Activated CD4-positive, alpha-beta T cell treated with anti-CD3 and anti-CD28 coated beads, Interleukin-2, Interleukin-4, amounts not matched to agents 100 ng/mL and 50 ng/mL, durations not matched to agents 16 hours and 8 hours (primary cell): ENCODE results near the gene MRPL20.
"Not testable (repeated sequence)": the region's sequence is repeated elsewhere in the genome, so short reads cannot be mapped to it uniquely, and the experiment has no call there.

Source experiments
- DNase-seq: peaks from one replicate; pipeline ENCODE4 v3.0.0-alpha.2; 2020; ENCODE audit warnings: low spot score

MRPL20 gene

GRCh38 chr1:1406821-1407635 is at the start of gene MRPL20:
Gene MRPL20 (minus strand): TSS chr1:1407293. CDS start chr1:1407217, 76 bp downstream.
- peak; percentile 97 for DNase-seq

- DNase-seq, result not testable (repeated sequence)
Measured at GRCh38 chr1:1456683-1457255, 49.7 kb upstream of the MRPL20 start.

DNA sequence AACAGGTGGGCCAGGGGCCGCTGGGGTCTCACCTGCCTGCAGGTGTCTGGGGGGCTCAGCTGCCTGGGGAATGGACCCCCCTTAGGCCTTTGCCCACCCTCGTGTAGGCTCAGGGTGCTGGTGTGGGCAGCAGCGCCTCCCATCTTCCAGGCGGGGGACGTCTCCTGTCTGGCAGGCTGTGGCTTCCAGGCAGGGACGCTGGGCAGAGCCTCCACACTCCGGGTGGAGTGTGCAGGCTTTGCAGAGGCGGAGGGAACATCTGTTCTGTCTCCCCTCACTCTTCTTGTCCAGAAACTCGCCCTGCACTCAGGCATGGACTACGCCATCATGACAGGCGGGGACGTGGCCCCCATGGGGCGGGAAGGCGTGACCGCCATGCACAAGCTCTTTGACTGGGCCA is 48.8 kb upstream of the MRPL20 start:
- not testable (repeated sequence) for DNase-seq

- no peak for DNase-seq
Measured at GRCh38 chr1:1455366-1455884, 48.3 kb upstream of the MRPL20 start.

- DNase-seq, result not testable (repeated sequence)
Measured at GRCh38 chr1:1454286-1455056, 47.4 kb upstream of the MRPL20 start.

DNA sequence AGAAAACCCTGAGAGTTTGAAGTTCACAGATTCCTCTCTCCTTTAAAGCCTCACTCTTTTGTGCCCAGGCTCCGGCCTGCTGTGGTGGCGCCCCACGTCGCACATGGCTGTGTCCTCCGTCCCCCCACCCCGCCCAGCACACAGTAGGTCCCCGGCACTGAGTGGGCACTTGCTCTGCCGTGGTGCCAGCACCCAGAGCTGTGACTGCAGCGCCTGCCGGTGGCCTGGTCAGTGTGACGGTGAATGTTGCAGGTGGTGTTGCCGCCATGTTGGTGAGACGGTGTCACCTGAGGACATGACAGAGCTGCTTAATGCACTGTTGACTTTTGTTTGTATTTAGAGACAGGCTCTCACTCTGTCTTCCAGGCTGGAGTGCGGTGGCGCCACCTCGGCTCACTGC is 45.8 kb upstream of the MRPL20 start:
- DNase-seq, result no peak

DNA sequence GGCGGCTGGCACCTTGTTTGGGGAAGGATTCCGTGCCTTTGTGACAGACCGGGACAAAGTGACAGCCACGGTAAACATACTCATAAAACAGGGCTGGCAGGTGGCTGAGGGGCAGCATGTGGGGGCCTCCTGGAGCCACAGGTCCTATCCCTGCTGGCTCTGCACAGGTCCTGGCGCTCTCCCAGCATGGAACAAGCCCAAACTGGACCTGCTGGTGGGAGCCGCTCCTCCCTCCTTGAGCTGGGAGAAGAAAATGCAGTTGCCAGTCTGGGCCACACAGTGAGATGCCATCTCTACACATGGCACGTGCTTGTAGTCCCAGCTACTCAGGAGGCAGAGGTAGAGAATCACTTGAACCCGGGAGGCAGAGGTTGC is 45.3 kb upstream of the MRPL20 start:
- not testable (repeated sequence) for DNase-seq

DNA sequence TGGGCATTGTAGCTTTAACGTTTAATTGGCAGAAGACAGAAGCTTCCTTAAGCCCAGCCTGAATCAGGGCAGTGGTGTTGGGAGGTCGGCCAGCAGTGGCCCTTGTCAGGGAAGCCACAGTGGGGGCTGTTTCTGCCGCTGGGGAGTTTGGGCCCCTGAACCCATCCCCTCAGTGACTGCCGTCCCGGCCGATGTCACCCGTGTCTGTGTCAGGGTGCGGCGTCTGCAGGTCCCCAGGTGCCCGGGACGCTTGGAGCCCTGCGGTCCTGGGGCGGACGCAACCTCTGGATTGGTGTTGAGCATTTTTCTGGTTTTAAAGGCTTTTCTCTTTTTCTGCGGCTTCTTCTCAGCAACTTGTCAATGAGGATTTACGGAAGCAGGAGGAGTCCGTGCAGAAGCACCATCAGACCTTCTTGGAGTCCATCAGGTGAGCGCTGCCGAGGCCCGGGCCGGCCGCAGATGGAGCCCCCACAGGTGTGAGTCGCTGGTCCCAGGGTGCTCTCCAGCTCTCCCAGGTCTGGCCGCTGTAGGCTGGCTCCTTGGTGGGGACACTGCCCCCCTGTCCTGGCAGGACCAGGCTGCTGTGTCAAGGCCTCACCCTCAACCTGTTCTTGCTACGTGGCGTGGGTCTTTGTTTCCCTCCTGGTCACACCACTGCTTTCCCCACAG is 44.7 kb upstream of the MRPL20 start:
- no peak for DNase-seq

DNA sequence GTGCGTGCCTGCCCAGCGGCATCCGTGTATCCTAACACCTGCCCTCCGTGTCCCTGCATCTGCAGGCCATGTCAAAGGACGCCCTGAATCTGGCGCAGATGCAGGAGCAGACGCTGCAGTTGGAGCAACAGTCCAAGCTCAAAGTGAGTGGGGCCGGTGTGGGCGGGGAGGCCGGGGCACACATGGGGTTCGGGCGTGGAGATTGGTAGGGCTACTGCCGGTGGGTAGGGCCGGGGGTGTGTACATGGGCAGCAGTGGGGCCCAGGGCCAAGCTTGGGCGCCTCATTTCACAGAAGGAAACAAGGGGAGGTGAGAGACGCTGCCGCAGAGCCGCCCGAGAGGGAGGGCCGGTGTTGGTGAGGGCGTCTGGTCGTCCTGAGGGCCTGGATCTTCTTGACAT is 43.5 kb upstream of the MRPL20 start:
- not testable (repeated sequence) for DNase-seq

DNA sequence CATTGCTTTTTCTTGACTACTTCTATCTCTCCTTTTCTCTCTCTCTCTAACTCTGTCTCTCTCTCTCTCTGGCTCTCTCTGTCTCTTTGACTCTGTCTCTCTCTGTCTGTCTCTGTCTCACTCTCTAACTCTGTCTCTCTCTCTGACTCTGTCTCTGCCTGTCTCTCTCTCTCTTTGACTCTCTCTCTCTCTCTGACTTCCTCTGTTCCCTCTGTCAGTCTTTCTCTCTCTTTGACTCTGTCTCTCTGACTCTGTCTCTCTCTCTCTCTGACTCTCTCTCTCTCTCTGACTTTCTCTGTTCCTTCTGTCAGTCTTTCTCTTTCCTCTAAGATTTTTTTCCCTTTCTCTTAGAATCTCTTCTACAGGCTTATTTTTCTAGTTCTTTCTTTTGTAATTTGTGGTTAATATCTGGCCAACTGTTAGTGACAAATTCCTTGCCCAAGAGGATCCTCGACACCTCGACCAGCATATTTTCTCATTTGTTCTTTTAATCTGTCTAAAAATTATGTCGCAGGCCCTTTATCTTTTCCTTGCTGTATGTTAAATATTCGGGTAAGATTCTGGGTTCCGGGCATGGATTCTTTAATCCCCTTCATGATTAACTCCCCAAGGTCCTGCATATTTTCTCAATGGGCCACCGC is 42.1 kb upstream of the MRPL20 start, which contains the start of gene ATAD3C:
TSS of gene ATAD3C (plus strand) at position 591 of the 641 bp plus-strand sequence. CDS start 995 bp downstream, outside the sequence.
- no peak for DNase-seq

- DNase-seq, result not testable (repeated sequence)
Measured at GRCh38 chr1:1446631-1447030, 39.5 kb upstream of the MRPL20 start.

DNA sequence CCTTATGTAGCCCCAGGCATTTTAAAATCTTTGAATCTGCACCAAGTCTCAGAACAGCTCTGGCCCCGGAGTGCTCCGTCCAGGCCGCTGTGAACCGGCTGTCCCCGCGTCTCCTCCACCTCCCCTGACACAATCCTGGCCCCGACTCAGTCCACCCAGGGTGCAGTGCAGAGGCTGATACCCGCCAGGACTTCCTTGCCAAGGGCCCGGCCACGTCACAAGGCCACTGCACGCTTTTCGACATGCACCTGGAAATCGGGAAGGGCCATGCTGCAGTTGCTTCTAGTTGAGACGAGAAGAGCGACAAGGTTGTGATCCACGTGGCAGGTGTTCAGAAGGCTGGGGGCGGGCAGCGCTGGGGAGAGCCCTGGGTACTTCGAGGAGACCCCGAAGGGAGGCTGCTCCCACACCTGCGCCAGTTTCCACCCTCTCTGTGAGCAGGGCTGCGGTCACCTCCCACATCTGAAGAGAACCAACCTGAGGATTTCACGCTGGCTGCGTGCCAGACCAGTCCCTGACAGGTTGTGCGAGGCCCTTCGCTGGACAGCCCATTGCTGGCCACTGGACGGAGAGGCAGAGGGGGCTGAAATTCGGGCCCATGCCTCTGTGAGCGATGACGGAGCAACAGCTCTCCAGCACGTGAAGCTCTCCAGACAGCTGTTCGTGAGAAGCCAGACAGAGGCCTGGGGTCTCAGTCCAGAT is 35.1 kb upstream of the MRPL20 start:
- no peak for DNase-seq

GRCh38 chr1:1441002-1441888 is 34.2 kb upstream of the MRPL20 start:
- DNase-seq, result peak; percentile 48

- DNase-seq, result no peak
Measured at GRCh38 chr1:1440262-1441001, 33.3 kb upstream of the MRPL20 start.

GRCh38 chr1:1439546-1440261 is 32.6 kb upstream of the MRPL20 start:
- no peak for DNase-seq

DNA sequence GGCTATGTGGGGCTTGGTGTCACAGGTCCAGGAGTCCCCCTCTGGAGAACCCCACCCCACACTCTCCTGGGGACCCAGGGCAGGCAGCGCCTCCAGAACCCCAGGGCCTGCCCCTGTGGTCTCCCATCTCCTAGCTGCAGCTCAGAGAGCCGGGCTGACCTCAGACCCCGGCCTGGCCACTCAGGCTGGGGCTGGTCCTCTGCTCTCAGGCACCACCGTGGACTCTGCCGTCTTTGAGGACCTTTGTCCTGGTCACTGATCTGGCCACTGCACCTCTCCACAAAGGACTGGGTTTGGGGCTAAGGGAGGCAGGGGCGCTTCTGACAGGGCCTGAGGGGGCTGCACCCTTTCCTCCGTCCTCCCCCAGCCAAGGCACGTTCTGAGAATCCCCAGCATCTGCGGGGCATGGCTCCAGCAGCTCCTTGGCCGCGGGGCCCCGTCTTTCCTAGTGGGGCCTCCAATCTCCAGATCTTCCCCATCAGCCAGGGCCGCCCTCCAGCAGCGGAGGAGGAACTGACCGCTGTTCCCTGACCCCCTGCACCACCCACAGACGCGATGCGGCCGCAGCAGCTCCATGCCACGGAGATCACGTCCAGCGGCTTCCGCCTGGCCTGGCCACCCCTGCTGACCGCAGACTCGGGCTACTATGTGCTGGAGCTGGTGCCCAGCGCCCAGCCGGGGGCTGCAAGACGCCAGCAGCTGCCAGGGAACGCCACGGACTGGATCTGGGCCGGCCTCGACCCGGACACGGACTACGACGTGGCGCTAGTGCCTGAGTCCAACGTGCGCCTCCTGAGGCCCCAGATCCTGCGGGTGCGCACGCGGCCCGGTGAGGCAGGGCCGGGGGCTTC is 31.7 kb upstream of the MRPL20 start:
- no peak for DNase-seq

DNA sequence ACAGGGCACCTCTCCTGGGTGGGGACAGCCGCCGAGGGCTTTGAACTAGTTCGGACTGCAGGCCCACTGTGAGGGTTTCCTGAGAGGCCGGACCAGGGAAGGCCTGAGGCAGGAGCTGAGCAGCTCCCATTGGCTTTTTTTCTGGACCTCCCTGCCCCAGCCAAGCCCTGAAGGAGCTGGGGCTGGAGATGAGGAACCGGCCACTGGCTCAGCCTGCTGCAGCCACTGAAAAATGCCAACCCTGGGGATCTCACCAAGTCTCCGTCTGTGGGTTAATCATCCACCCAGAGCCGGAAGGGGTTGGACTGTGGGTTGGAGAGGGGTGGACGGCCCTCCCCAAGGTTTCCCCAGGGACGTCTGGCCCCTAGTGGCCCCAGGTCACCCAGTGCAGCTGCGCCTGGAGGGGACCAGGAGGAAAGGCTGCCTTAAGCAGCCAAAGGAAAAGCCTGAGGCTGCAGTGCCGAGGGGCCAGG is 30.8 kb upstream of the MRPL20 start:
- DNase-seq, result no peak
